ENCODE measurements around the gene EEFSEC.

Gene EEFSEC

GRCh38 chr3:128347282-128347681, 194.0 kb downstream of the EEFSEC start:
- no peak overlapping the region for H3K4me3 ChIP-seq (replicated peaks; ENCODE audit: low read depth, low read length)

DNA sequence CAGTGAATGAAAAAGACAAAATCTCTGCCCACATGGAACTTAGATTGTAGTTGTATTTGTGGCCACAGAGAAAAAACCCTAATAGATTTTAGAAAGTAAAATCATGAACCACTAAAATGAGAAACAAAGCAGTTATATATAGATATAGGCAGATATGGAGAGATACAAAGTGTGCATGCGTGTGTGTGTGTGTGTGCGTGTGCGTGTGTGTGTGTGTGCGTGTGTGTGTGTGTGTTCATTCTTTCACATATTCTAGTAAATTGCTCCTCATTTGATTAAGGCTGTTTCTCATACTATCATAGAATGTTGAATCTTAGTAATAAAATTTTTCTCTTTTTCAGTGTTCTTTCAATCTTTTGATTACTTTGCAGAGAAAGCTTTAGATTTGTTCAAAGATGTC, 194.8 kb downstream of the EEFSEC start:
- Histone ChIP-seq H3K36me3 (ENCODE audit: control insufficient read depth, insufficient read depth, low read length) (no peaks in the 10 kb centered on the region; the same call in none of the 2 replicates), H3K27me3 (replicated peaks; ENCODE audit: control insufficient read depth, insufficient read depth, low read length) (no peaks in the 10 kb centered on the region), H3K4me3 (replicated peaks; ENCODE audit: low read depth, low read length) (no peak overlapping the region)
- DNase-seq (ENCODE audit: extremely low read depth, insufficient read length), result no peak
- TF ChIP-seq, protein P1, sequence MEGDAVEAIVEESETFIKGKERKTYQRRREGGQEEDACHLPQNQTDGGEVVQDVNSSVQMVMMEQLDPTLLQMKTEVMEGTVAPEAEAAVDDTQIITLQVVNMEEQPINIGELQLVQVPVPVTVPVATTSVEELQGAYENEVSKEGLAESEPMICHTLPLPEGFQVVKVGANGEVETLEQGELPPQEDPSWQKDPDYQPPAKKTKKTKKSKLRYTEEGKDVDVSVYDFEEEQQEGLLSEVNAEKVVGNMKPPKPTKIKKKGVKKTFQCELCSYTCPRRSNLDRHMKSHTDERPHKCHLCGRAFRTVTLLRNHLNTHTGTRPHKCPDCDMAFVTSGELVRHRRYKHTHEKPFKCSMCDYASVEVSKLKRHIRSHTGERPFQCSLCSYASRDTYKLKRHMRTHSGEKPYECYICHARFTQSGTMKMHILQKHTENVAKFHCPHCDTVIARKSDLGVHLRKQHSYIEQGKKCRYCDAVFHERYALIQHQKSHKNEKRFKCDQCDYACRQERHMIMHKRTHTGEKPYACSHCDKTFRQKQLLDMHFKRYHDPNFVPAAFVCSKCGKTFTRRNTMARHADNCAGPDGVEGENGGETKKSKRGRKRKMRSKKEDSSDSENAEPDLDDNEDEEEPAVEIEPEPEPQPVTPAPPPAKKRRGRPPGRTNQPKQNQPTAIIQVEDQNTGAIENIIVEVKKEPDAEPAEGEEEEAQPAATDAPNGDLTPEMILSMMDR (IDR thresholded peaks at IDR 0.05; ENCODE audit: insufficient read depth, low read length, poor library complexity, severe bottlenecking), result no peak

More at GRCh38 chr3:128347282-128347681, 194.0 kb downstream of the EEFSEC start:
- H3K36me3 ChIP-seq (ENCODE audit: control insufficient read depth, insufficient read depth, low read length), result peaks cover 2% of the 10 kb centered on the region
- no peaks in the 10 kb centered on the region for H3K27me3 ChIP-seq (replicated peaks; ENCODE audit: control insufficient read depth, insufficient read depth, low read length)
- TF ChIP-seq, protein P1 (IDR thresholded peaks at IDR 0.05; ENCODE audit: insufficient read depth, low read length, poor library complexity, severe bottlenecking), result no peak
- no peak for DNase-seq (ENCODE audit: extremely low read depth, insufficient read length)

DNA sequence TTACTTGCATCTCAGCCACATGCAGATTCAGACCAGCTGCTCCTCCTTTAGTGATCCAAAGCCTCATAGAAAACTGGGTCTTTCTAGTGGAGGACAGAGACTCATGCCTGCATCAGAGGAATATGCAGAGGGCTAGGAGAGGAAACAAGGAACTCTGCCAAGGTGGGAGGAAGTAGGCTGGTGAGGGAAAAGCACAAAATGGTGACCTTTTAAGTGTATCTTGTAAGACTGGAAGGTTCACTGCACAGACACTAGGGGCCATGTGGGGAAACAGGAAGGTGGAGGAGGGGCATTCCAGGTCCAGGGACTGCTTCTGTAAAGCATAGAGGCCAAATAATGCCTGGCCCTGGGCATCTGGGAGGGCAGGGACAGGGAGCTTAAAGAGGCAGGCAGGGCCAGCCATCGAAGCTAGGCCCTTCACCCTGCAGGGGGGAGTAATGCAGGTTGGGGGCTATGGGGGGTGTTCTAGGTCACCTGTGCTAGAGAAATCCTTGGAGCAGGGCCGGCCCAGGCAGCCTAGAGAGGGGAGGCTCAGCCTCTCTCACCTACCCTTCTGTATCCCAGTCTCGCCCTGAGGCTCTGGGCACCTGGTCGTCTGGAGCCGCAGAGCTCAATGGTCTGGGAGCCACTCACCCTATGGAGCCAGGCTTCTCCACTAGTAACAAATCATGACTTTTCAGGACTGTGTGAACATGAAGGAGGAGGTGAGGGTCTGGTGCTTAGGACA, 195.7 kb downstream of the EEFSEC start:
- H3K27me3 ChIP-seq (replicated peaks; ENCODE audit: control insufficient read depth, insufficient read depth, low read length), result no peaks in the 10 kb centered on the region
- H3K36me3 ChIP-seq (ENCODE audit: control insufficient read depth, insufficient read depth, low read length), result no peaks in the 10 kb centered on the region; the same call in none of the 2 replicates
- H3K4me3 ChIP-seq (replicated peaks; ENCODE audit: low read depth, low read length), result no peak overlapping the region
- no peak for DNase-seq (ENCODE audit: extremely low read depth, insufficient read length)
- TF ChIP-seq, protein P1 (IDR thresholded peaks at IDR 0.05; ENCODE audit: insufficient read depth, low read length, poor library complexity, severe bottlenecking), result no peak

DNA sequence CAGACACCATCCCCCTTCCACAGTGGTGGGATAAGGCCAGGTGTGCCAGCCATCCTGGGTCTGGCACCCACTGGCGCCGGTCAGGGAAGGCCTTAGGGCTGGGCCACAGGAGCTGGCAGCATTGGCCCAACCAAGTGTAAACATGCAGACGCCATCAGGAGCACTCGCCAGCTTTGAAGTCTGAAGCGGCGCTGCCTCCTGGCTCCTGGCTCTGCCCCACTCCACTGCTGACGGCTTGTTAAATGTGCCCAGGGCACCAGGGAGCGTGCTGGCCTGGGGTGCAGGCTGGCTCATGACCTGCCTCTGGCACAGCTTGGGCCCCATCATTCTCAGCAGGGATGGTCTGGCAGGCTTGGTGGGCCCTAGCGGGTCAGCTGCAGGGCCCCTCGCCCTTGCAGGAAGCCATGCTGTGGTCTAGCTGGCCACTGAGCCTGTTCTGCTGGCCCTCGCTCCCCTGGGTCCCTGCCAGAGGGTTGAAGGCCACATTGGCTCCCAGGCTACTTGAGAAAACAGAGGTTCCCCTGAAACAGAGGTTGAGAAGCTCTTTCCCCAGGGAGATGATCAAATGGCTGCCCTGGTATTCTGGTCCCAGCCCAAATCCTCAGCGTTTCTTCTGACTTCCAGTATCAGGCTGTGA, 196.8 kb downstream of the EEFSEC start:
- Histone ChIP-seq H3K27me3 (replicated peaks; ENCODE audit: control insufficient read depth, insufficient read depth, low read length) (no peaks in the 10 kb centered on the region), H3K4me3 (replicated peaks; ENCODE audit: low read depth, low read length) (no peak overlapping the region), H3K36me3 (ENCODE audit: control insufficient read depth, insufficient read depth, low read length) (no peaks in the 10 kb centered on the region; the same call in 1 of the 2 replicates)
- TF ChIP-seq, protein P1 (IDR thresholded peaks at IDR 0.05; ENCODE audit: insufficient read depth, low read length, poor library complexity, severe bottlenecking), result no peak
- no peak for DNase-seq (ENCODE audit: extremely low read depth, insufficient read length)

DNA sequence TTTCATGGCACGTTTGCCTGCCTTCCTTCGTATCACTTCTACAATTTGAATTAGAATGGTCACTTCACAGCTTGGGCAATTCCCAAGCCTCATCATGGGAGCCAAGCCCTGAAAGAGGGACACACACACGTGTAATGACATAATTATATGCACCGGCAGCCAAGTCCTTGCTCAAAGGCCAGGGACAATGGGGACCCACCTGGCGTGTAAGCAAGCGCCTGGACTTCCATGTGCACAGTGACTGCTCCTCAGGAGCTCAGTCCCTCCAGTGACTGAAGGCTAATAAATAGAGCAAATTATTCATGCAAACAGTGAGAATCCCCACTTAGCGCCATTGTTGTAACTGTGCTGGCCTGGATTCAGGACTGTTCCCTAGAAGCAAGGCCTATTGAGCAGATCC, 198.3 kb downstream of the EEFSEC start:
- Histone ChIP-seq H3K27me3 (replicated peaks; ENCODE audit: control insufficient read depth, insufficient read depth, low read length) (no peaks in the 10 kb centered on the region), H3K36me3 (ENCODE audit: control insufficient read depth, insufficient read depth, low read length) (no peaks in the 10 kb centered on the region; the same call in 1 of the 2 replicates), H3K4me3 (replicated peaks; ENCODE audit: low read depth, low read length) (no peak overlapping the region)
- TF ChIP-seq, protein P1 (IDR thresholded peaks at IDR 0.05; ENCODE audit: insufficient read depth, low read length, poor library complexity, severe bottlenecking), result no peak
- DNase-seq (ENCODE audit: extremely low read depth, insufficient read length), result no peak
